Measurements from ENCODE around the gene MRPS15.
"Not testable (repeated sequence)": the region's sequence is repeated elsewhere in the genome, so short reads cannot be mapped to it uniquely, and the experiment has no call there.

The MRPS15 gene

DNA sequence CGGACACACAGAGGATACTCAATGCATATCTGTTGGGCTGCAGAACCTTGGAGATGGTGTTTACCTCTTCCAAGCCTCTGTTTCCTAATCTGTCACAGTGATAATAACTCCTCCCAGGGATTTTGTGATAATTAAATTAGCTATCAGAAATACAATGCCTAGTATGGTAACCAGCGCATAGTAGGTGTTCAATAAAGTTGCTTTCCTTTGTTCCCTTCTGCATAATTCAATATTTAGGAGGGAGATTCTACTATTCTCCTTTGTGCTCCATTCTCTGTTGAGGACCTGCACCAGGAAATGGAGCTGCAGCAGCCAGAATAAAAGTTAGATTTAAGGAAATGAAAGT, 21.9 kb upstream of the MRPS15 start:
- in situ Hi-C loops (cut with MboI; ENCODE audit: low sequenced_read_pairs), result no loop called here

DNA sequence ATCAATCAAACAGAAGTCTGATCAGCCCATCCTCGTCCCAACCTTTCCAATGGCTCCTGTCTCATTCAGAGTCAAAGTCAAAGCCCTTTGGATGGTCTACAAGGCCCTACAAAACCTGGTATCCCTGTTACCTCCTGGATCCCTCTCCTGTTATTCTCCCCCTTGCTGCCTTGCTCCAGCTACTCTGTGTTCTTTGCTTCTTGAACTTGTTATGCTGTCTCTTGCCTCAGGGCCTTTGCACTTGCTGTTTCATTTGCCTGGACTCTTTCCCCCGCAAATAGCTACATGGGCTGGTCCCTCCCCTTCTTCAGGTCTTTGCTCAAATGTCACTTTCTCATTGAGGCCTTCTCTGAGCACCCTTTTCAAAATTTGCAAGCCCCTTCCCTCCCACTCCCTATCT, 19.9 kb upstream of the MRPS15 start:
- in situ Hi-C loops (cut with MboI; ENCODE audit: low sequenced_read_pairs), result no loop called here

DNA sequence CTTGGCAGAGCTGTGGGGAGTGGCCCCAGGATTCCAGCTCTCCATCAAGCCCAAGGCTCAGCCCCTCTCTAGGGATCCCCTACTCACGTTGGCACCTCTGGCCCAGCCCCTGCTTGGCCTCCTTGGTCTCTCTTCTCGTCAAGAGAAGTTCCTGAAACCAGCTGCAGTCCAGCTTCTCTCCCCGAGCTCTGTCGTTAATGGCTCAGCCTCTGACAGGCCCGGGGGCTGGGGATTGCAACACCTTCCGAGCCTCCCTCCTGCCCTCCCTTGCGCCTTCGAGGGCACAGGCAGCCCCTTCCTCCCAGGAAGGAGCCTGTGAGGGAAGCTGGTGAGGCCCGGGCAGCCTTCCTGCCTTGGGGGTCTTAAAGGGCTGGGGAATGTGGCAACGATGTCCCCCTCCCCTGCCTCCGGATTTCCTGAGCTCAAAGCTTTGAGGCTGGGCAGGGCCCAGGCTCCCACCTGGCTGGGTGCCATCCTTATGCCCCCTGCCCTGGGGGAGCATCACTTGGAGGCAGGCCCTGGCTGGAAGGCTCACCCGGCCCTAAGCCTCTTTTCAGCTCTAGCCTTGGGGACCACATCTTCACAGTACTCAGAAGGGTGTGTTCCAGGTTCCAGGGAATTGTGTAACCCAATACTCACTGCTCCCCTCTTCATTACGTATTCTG, 18.7 kb upstream of the MRPS15 start, which contains the start of gene CSF3R:
Gene CSF3R, minus strand, starts transcription at position 190 of the 665 bp plus-strand sequence. CDS start 3,417 bp downstream, outside the sequence.
- in situ Hi-C loops (cut with MboI; ENCODE audit: low sequenced_read_pairs), result no loop called here

DNA sequence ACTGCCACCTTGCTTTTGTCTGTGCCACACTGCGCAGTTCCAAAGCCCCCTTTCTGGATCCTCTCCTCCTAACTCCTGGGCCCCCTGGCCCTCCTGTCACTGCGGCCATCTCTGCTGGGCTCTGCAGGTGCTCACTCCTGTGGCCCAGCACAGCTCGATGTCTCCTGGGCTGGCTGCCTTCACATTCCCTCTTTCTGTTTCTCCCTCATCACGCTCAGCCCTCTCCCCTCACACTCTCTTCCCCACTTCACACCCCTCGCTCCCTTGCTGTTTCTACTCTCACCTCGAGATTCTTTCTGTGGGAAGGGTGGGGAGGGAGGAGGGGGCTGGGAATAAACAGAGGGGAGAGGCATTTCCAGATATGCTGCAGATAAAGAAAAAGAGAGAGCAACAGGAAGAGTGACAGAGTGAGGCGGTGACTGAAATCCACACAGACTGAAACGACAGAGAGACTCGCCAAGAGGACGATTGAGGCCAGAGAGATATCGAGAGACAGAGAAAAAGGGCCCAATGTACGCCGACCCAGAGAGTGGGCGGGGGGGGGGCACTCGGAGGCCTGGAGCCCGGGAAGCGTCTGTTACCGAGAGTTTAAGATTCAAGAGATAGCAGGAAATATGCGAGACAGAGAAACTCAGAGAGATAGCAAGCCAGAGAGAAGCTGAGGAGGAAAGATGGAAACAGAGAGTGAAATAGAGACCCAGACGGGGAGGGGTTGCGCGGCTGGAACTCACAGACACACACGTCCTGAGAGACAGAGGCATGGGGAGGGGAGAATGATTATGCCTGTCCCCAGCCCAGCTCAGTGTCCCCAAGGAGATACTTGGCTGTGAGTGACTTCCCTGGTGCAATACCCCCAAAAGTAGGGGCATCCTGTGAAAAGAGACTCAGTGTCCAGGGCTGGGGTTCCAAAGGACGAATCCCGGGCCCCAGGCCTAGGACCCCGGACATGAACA, 17.9 kb upstream of the MRPS15 start:
- in situ Hi-C loops (cut with MboI; ENCODE audit: low sequenced_read_pairs), result no loop called here

DNA sequence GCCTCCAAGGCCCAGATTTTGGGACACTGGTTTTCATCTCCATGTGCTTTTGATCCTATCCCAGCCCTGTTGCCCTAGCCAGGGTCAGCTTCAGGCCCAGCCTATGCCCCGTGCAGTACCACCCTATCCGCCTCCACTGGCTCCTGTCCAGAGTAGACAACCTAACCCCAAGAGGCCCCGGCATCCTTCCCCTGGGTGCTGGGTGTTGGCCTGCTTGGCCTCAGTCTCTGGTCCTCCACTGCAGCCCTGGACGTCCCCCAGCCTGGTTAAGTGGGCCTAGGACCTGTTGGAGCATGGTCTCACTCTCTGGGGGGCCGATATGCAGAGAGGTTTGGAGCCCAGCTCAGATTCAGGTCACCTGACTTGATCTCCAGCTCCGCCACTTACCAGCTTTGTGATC, 16.9 kb upstream of the MRPS15 start:
- in situ Hi-C loops (cut with MboI; ENCODE audit: low sequenced_read_pairs), result no loop called here

DNA sequence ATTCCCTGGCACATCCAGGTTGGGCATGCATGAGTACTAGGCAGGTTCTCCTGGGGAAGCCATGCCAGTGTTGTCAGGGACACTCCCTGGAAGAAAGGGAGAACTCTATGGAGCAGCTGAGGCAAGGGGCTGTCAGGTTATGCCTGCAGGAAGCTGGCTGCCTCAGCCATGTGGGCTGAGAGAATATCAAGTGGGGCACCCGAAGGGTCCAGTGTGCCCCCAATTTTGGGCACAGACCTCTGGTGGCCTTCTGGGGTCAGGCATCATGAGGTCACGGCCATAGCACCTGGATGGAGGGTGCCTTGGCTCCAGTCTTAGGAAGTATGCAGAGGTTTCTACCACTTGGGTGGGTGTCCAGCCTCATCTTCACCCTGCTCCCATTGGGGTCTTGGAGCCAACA, 16.0 kb upstream of the MRPS15 start:
- in situ Hi-C loops (cut with MboI; ENCODE audit: low sequenced_read_pairs), result no loop called here

DNA sequence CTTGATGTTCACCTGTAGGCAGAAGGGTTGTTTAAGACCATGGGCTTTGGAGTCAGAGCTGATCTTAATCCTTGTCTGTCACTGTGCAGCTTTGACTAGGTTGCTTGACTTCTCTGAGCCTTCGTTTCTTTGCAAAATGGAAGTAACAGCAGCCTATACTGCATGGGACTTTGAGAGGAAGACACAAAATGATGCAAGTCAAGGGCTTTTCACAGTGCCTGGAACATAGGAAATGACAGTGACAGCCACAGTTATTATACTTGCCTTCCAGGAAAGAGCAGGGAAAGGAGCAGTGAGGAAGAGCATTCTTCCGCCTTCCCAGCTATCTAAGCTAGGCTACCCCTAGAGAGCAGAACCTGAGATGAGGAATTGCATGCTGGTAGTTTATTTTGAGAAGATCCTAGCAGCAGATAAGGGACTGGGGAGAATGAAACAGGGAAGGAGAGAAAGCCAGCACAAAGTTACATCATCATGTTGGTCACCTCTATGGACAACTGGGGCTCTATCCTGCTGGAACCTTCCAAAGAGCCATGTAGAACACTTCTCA, 15.4 kb upstream of the MRPS15 start:
- in situ Hi-C loops (cut with MboI; ENCODE audit: low sequenced_read_pairs), result no loop called here

DNA sequence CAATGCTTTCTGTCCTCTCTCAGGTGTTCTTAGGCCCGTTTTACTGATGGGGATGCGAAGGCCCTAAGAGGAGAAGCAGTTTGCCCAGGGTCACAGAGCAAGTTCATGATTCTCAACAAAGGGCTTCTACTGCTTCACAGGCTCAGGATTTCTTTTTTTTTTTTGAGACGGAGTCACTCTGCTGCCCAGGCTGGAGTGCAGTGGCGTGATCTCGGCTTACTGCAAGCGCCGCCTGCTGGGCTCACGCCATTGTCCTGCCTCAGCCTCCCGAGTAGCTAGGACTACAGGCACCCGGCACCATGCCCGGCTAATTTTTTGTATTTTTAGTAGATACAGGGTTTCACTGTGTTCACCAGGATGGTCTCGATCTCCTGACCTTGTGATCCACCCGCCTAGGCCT, 13.4 kb upstream of the MRPS15 start:
- in situ Hi-C loops (cut with MboI; ENCODE audit: low sequenced_read_pairs), result not testable (repeated sequence)

DNA sequence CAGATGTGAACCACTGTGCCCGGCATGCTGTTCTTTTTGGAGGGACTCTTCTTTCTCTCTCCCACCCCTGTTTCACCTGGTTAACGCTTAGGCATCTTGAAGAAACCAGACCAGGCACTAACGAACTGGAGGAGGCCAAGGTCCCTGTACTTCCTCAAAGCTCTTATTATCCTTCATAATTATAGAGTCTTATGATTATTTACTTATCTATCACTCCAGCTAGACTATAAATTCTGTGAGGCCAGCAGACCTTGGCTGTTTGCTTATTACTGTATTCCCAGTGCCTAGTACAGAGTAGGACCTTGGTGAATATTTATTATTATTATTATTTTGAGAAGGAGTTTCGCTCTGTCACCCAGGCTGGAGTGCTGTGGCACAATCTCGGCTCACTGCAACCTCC, 12.8 kb upstream of the MRPS15 start:
- in situ Hi-C loops (cut with MboI; ENCODE audit: low sequenced_read_pairs), result no loop called here

DNA sequence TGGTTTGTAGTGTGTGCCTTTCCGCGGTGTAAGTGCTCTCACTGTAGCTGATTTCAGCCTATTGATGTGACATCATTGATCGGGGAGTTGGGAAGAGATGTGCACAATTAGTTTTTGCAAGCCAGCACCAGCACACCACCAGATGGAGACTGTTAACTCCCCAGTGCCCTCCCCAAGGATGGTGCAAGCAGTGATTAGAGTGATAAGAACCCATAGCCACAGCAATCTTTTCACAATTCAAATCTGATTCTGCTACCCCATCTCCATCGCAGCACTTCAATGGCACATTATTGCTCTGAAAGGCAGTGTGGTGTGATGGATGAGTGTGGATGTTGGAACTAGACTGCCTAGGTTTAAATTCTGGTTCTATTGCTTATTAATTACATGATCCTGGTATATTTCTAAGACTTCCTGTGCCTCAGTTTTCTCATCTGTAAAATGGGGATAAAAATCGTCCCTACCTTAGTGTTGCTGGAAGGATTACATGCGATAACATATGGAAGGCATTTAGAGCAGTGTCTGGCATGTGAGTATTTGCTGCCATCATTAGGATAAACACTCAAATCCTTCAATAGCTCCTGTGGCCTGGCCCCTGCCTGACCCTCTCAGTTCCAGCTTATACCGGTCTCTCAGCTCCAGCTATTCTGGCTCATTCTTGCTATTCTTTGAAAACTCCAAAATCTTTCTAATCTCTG, 11.9 kb upstream of the MRPS15 start:
- in situ Hi-C loops (cut with MboI; ENCODE audit: low sequenced_read_pairs), result no loop called here

DNA sequence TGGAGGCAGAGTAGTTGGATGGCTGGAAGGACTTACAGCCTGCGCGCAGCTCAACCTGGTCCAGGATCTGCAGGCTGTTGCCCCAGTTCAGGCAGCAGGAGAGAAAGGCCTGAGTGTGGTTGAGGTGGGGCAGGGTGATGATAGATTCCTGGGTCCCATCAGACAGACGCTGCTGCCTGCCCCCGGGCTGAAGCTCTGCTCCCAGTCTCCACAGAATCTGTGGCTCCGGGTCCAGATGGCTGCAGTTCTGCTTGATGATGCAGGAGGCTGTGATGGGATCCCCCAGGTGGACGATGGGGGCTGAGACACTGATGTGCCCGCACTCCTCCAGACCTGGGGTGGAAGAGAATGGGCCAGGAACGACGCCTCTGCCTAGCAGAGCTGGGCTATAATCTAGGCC, 11.2 kb upstream of the MRPS15 start:
- in situ Hi-C loops (cut with MboI; ENCODE audit: low sequenced_read_pairs), result no loop called here

DNA sequence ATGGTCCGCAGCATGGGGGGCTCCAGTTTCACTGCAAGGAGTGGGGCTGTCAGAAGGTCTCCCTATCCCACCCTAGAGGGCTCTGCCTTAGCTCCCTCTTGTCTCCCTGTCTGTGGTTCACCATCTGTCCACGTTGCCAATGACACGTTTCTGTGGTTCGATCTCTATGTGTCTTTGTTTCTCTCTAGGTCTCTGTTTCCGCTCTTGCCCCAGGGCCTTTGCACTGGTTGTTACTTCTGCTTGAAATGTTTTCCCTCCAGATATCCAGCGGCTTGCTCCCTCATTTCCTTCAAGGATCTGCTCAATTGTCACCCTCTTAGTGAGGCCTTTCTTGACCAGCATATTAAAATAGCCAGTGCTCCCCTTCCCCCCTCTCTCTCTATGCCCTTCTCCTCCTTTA, 8.5 kb upstream of the MRPS15 start:
- in situ Hi-C loops (cut with MboI; ENCODE audit: low sequenced_read_pairs), result no loop called here

DNA sequence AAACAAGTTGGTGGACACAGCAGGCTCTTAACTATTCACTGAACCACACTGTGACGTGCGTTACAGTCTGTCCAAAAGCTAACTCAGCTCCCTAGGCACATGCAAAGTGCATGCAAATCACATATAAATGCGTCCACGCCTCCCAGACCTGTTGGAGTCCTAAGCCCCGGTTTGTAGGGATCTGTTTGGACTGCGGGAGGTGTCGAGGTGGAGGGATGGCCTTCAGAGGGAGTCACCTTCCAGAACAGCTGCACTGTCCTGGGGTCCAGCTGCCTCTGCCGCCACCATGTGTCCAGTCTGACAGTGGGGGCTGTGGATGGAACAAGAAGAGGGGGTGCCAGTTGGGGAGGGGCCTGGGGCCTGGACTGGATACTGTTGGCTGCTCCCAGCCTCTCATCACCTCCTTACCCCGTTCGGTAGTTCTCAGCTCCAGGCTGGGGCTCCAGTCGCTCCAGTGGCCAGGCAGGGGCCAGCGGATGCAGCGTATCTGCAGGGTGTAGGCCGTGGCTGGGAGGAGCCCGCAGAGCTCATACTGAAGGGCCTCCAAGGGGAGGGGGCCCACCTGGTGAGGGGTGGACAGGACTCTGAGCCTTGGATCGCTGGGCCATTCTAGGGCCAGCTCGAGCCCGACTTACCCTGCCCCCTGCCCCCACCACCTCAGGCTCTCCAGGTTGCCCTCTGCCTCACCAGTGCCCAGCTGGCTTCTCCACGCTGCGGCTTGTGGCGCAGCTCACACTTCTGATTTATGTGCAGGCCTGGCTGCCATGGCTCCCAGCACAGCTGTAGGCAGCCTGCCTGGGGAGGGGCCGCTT, 7.9 kb upstream of the MRPS15 start:
- in situ Hi-C loops (cut with MboI; ENCODE audit: low sequenced_read_pairs), result no loop called here

DNA sequence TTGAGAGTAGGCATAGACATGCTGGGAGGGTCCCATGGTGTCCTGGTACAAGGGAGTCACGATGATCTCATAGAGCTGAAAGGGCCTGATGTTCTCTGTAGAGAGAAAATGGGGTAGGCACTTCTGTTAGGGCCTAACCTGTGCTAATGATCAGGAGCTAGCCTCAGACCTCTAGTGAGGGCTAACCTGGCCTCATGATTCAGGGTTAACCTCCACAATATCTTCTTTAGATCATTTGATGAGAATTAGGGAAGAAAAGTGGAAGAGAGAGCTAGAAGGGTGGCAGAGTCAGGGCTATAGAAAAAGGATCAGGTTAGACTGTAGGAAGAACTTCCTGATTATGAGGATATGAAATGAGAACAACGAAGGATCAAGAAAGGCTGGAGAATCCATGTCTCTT, 5.0 kb upstream of the MRPS15 start:
- in situ Hi-C loops (cut with MboI; ENCODE audit: low sequenced_read_pairs), result no loop called here

DNA sequence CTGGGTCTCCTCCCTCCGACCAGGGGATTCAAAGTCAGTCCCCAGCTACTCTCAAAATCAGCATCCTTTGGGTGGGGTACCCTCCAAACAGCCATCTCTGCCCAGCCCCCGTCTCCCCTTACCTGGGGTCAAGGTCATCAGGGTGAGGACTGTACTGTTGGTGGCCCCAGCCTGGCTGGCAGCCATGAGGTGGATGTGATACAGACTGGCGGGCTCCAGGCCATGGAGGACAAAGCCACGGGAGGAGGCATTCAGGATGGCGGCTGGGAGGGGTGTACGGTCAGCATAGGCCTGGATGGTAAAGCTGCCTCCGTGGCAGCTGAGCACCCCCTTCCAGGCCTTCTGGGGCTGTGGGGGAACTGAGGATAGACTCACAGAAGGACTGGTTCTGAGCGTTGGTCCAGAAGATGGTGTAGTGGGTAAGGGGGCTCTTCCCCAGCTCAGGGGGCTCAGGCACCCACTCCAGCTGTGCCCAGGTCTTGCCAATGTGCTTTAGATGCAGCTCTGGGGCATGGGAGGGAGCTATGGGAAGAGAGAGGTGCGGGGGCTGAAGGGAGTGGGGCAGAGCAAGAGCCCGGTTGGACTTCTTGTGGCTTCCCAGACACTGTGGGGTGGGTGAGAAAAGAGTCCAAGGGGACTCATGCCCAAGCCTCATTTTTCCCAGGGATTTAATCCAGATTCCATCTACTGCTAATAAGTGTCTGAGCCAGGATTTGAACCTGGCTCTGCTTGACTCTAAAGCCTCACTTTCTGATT, 3.7 kb upstream of the MRPS15 start:
- in situ Hi-C loops (cut with MboI; ENCODE audit: low sequenced_read_pairs), result no loop called here

DNA sequence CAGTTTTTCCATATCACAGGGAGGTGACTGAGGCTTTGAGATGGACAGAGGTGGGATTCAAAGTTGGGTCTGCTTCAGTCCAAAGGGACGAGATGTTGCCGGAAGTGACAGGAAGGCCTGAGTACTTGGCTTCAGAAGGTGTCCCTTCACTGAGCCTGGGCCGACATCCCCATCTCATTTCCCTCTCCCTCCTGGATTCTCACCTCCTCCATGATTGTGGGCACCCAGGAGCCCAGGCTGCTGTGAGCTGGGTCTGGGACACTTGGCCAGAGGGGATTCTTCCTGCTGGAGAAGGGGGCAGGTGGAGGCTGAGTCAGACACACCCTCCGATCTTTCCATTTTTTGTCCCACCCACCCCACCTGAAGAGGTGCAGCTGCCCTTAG, 2.8 kb upstream of the MRPS15 start:
- in situ Hi-C loops (cut with MboI; ENCODE audit: low sequenced_read_pairs), result no loop called here

DNA sequence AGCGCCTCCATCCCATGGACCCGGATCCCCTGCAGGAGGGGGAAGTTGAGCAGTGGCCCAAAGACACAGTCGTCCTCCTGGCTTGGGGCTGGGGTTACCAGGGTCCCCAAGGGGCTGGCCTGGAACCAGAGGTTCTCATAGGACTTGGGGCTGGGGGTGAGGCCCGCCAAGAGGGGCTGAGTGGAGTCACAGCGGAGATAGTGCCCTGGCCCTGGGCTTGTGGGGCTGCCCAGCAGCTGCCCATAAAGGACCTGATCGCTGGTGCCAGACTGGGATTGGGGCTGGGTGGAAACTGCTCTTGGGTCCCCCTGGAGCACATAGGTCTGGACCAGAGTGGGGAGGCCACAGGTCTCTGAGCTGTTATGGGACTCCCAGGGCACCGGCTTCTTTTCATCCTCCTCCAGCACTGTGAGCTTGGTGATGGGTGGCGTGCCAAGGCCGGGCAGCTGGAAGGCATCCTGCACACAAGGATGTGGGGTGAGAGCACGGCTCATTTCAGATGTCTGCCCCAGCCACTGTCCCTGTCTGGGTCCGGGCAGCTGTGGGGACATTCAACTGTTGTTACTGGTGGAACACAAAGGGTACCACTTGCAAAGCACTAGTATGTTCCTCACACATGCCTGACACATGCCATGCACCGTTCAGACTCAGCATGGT, 2.3 kb upstream of the MRPS15 start:
- in situ Hi-C loops (cut with MboI; ENCODE audit: low sequenced_read_pairs), result no loop called here

DNA sequence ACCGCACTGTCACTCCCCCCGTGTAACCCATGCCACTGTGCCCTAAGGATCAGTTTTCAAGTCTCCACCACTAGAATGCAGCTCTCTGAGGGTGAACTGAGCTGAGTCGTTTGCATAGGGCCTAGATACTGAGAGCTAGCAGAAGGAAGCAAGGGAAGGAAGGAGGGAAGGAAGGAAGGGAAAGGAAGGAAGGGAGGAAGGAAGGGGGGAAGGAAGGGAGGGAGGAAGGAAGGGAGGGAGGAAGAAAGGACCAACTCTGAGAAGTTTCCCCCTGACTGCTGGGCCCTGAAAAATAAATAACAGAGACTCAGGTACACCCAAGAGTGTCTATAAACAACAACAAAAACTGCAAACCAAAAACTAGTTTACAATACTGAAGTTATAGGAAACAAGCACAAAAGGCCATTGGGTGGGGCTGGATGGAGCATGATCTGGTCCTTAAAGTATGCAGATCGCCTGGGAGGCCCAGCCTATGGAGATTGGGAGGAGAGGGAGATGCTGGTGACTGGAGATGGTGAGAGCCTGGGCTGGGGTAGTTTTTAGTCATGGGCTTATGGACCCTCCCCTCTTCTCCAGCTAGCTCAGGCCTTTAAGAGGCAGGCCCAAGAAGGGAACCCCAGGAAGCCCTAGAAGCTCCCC, 1.7 kb upstream of the MRPS15 start:
- in situ Hi-C loops (cut with MboI; ENCODE audit: low sequenced_read_pairs), result no loop called here

Data from hTERT RPE-1 (cell line).